ENCODE data around the gene SLC2A4.

- TF ChIP-seq POLR2A (IDR thresholded peaks at IDR 0.05) (no peak), CTCF (IDR thresholded peaks at IDR 0.05) (no peak), EP300 (IDR thresholded peaks at IDR 0.05) (no peak)
Measured at GRCh38 chr17:7241090-7241733, 40.3 kb upstream of the SLC2A4 start.
